Colonic mucosa (tissue), 4 donors: Measurements from ENCODE around the gene CENPH. TPM values are rescaled to one million over a fixed set of nuclear protein-coding genes. Genes with fewer than 3 reads are reported as not detected.
"Not testable (repeated sequence)": the region's sequence is repeated elsewhere in the genome, so short reads cannot be mapped to it uniquely, and the experiment has no call there.

ENCODE experiments used
- DNase-seq: peaks from one replicate; pipeline ENCODE4 v3.0.0-alpha.2; 2020
- H3K27ac ChIP-seq: fragments of 200-600 bp; one replicate; pipeline ENCODE4 v1.8.0; 2021
- H3K27me3 ChIP-seq: fragments of 200-600 bp; one replicate; pipeline ENCODE4 v1.8.0; 2021
- H3K36me3 ChIP-seq: fragments of 200-600 bp; one replicate; pipeline ENCODE4 v1.8.0; 2021
- H3K4me1 ChIP-seq: fragments of 200-600 bp; one replicate; pipeline ENCODE4 v1.8.0; 2021; ENCODE audit warnings: mild to moderate bottlenecking
- H3K4me3 ChIP-seq: fragments of 200-600 bp; one replicate; pipeline ENCODE4 v1.8.0; 2021
- H3K9ac ChIP-seq, 2 donors: one replicate each; pipeline ENCODE4 v1.7.0; 2013; ENCODE audit warnings: control low read depth in 2 of 2, low read depth in 2 of 2, low read length in 2 of 2
- H3K9me3 ChIP-seq: fragments of 200-600 bp; one replicate; pipeline ENCODE4 v1.8.0; 2021
- intact Hi-C: fragments of 100-400 bp; cut with DNase I; formaldehyde crosslinking; loops from one replicate; pipeline ENCODE4 v1.14.1; 2022
- total RNA-seq, 2 donors: library from RNA; stranded (reverse); fragmentation: NEBNext Ultra II Directional in 1 of 2; extraction: Animal tissue kit (Norgen Biotek cat#: 25700) in 1 of 2; gene quantifications; one replicate each; pipeline ENCODE4 v1.2.1, GENCODE V29; 2021
- TF ChIP-seq, protein P1 (sequence below): fragments of 200-600 bp; IDR thresholded peaks from one replicate; pipeline ENCODE4 v1.8.0; 2022; ENCODE audit warnings: antibody characterized with exemption, mild to moderate bottlenecking
- donor health status: healthy.
- donor health status: DM: no; HTN: no; CAD: no.
- donor health status: DM: no; HTN: no; CAD: no.

CENPH gene, protein sequence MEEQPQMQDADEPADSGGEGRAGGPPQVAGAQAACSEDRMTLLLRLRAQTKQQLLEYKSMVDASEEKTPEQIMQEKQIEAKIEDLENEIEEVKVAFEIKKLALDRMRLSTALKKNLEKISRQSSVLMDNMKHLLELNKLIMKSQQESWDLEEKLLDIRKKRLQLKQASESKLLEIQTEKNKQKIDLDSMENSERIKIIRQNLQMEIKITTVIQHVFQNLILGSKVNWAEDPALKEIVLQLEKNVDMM
- 10 to 100 TPM in 1 of 2 donors, 1 to 10 TPM in 1; 5.9 to 13.9 TPM for total RNA-seq

GRCh38 chr5:69189162-69190086 is at the start of gene CENPH:
TSS of gene CENPH (plus strand) at chr5:69189583. CDS start at chr5:69189635, 52 bp downstream.
- H3K4me3 ChIP-seq = peak within 1 kb of the TSS; percentile 78
- H3K9me3 ChIP-seq = no peaks in the 10 kb centered on the region
- peak within 1 kb of the TSS; percentile 54 for H3K27ac ChIP-seq
- H3K4me1 ChIP-seq = no peaks in the 10 kb centered on the region
- no peaks in the 10 kb centered on the region for H3K36me3 ChIP-seq
- peak; percentile 94 for DNase-seq
- no peaks in the 10 kb centered on the region for H3K27me3 ChIP-seq
- H3K9ac ChIP-seq = peak within 1 kb of the TSS; percentile 60 to 91
- intact Hi-C loops = no loop called here
- TF ChIP-seq, protein P1, sequence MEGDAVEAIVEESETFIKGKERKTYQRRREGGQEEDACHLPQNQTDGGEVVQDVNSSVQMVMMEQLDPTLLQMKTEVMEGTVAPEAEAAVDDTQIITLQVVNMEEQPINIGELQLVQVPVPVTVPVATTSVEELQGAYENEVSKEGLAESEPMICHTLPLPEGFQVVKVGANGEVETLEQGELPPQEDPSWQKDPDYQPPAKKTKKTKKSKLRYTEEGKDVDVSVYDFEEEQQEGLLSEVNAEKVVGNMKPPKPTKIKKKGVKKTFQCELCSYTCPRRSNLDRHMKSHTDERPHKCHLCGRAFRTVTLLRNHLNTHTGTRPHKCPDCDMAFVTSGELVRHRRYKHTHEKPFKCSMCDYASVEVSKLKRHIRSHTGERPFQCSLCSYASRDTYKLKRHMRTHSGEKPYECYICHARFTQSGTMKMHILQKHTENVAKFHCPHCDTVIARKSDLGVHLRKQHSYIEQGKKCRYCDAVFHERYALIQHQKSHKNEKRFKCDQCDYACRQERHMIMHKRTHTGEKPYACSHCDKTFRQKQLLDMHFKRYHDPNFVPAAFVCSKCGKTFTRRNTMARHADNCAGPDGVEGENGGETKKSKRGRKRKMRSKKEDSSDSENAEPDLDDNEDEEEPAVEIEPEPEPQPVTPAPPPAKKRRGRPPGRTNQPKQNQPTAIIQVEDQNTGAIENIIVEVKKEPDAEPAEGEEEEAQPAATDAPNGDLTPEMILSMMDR = no peak

GRCh38 chr5:69140239-69140638 is 49.1 kb upstream of the CENPH start:
- DNase-seq, H3K4me1 ChIP-seq, intact Hi-C loops, H3K9me3 ChIP-seq, H3K36me3 ChIP-seq, H3K9ac ChIP-seq, H3K4me3 ChIP-seq, H3K27me3 ChIP-seq, H3K27ac ChIP-seq: not testable (repeated sequence)

DNA sequence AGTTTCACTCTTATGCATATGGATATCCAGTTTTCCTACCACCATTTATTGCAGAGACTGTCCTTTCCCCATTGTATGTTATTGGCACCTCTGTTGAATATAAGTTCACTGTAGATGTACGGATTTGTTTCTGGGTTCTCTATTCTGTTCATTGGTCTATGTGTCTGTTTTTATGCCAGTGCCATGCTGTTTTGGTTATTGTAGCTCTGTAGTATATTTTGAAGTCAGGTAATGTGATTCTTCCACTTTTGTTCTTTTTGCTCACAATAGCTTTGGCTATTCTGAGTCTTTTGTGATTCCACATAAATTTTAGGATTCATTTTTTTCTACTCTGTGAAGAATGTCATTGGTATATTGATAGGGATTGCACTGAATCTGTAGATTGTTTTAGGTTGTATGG is 48.6 kb upstream of the CENPH start:
- no peak overlapping the region for H3K9ac ChIP-seq
- no peaks in the 10 kb centered on the region for H3K27me3 ChIP-seq
- no peaks in the 10 kb centered on the region for H3K4me1 ChIP-seq
- no peak overlapping the region for H3K27ac ChIP-seq
- DNase-seq = no peak
- H3K36me3 ChIP-seq = no peaks in the 10 kb centered on the region
- intact Hi-C loops = no loop called here
- H3K4me3 ChIP-seq = no peak overlapping the region
- no peaks in the 10 kb centered on the region for H3K9me3 ChIP-seq
- TF ChIP-seq, protein P1 = no peak

- H3K36me3 ChIP-seq, H3K27me3 ChIP-seq, H3K4me1 ChIP-seq, DNase-seq, H3K27ac ChIP-seq, intact Hi-C loops, H3K9ac ChIP-seq, H3K9me3 ChIP-seq, H3K4me3 ChIP-seq: not testable (repeated sequence)
Measured at GRCh38 chr5:69148576-69148975, 40.8 kb upstream of the CENPH start.

- H3K27ac ChIP-seq = no peak overlapping the region
- no peak overlapping the region for H3K9ac ChIP-seq
- no peak overlapping the region for H3K4me3 ChIP-seq
- TF ChIP-seq, protein P1 = no peak
- DNase-seq = no peak
- H3K4me1 ChIP-seq = no peaks in the 10 kb centered on the region
- no peaks in the 10 kb centered on the region for H3K27me3 ChIP-seq
- no peaks in the 10 kb centered on the region for H3K9me3 ChIP-seq
- no peaks in the 10 kb centered on the region for H3K36me3 ChIP-seq
- intact Hi-C loops = no loop called here
Measured at GRCh38 chr5:69148981-69149675, 40.3 kb upstream of the CENPH start.

DNA sequence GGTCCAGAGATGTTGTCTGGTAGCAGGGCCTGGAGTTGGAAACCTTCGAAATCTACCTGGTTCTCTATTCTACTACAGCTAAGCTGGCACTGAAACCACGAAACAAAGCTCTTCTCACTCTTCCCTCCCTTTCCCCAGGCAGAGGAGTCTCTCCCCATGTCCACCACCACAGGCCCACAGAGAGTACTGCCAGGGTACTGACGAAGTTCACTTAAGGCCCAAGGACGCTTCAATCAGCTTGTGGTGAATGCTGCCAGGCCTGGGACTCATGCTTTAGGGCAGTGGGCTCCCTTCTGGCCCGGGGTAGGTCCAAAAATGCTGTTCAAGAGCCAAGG is 39.7 kb upstream of the CENPH start:
- DNase-seq = no peak
- intact Hi-C loops = no loop called here
- no peaks in the 10 kb centered on the region for H3K36me3 ChIP-seq
- H3K27me3 ChIP-seq = no peaks in the 10 kb centered on the region
- H3K9ac ChIP-seq = no peak overlapping the region
- TF ChIP-seq, protein P1 = no peak
- no peaks in the 10 kb centered on the region for H3K4me1 ChIP-seq
- H3K4me3 ChIP-seq = no peak overlapping the region
- no peak overlapping the region for H3K27ac ChIP-seq
- no peaks in the 10 kb centered on the region for H3K9me3 ChIP-seq
